CD4-positive, alpha-beta T cell treated with Interleukin-1 beta for 1 hour (primary cell): Measurements from ENCODE around the gene MMP24OS.

Source experiments
- DNase-seq, 2 donors: peaks; one replicate each; pipeline ENCODE4 v3.0.0-alpha.2; 2020 to 2022

The MMP24OS gene

DNA sequence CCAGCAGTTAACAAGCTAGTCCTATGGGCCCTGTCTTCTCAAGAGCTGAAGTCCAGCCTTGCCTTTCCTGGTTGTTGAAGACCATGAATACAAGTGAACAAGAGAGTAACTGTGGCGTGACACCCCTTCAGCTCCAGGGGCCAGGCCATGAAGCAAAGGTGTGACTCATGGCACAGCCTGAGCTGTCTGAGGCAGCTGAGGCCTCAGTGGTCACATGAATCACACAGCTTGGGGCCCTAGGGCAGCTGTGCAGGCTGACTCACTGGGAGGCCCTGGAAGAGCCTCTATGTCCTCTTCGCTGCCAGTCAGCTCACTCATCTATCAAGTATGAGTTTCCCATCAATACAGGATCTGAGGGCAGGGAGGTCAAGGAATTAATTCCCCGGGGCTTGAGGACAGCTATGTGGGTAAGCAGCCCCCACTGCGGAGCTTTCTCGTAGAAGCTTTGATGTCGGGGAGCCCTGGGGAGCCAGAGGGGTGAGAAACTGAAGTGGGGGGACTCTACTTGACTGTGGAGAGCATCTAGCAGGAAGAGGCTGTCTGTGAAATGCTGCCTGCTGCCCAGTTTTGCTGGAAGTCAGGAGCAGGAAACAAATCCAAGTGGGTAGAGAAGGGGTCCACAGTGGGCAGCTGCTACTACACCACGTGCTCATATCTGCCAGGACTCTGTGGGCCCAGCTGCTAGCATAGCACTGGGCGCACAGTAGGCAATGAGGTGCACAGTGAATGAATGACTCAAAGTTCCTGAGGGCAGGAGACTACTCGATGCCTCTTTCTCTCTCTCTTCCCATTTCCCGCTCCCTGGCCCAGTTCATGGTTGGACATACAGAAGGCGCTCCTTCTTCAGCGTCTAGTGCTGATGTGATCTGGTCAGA lies 28.0 kb upstream of the MMP24OS start:
- peak in 1 of 2 donors; percentile 15 for DNase-seq

DNA sequence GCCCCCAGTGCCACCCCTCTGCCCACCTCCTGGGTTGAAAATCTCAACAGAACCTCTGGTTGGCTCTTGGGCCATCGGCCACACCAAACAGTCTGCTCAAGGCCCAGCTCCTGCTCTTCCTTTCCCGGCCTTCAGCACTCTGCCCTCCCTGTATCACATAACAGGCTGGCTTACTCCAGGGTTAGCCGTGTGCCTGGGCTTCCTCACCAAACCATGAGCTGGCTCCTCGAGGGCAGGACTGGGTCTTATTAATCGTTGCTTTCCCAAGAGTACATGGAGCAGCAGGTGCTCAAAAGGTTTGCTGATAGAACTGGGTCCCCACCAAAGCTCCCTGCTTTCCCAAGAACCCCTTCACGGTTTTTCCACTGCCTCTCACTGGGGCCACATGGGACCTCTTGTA lies 27.0 kb upstream of the MMP24OS start:
- DNase-seq: no peak

DNA sequence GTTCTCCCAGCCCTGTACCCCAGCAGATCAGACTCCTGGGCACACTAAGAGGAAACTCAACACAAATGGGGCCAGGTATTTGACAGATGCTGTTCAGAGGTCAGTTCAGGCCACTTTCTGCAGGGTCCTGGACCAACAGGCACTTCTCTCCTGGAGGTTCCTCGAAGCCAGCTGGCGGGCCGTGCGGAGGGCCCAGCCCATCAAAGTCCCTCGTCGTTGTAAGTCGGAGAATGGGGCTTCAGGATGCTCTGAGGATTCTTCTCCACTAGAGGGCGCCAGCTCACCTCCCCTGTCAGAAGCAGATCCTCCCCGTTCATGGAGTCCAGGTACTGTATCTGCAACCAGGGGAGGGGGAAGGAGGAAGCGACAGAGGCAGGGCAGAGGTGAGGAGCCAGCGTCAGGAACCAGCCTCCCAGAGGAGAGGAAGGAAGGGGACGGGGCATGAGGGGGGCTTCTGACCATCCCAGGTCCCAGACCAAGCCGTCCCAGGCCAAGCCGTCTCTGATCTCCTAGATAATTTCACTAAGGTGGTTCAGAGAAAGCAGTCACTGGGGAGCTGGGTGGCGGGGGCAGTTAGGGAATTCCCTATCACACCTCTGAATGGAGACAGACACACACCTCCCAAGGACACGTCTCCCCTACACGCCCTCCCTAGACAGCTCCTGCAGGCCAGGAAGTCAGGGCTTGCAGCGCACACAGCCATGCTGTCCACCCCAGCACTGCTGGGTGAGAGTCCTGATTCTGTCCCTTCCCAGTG lies 26.0 kb upstream of the MMP24OS start:
- DNase-seq: peak; percentile 82 to 86

DNA sequence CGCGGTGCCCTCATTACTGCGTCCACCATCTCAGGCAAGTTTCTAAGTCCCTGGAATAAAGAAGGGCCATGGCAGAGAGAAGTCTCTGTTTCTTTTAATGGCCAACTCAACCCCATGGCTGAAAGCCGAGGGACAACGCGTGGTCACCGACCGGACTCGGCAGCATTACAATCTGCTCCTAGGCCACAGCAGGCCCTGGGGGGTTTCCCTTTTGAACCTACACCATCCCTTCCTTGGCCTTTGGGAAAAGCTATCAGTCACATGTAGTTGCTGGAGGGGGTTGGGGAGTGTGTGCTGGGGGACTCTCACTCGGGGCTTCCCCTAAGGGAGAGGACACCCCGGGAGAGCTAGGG lies 25.4 kb upstream of the MMP24OS start:
- DNase-seq: no peak

DNA sequence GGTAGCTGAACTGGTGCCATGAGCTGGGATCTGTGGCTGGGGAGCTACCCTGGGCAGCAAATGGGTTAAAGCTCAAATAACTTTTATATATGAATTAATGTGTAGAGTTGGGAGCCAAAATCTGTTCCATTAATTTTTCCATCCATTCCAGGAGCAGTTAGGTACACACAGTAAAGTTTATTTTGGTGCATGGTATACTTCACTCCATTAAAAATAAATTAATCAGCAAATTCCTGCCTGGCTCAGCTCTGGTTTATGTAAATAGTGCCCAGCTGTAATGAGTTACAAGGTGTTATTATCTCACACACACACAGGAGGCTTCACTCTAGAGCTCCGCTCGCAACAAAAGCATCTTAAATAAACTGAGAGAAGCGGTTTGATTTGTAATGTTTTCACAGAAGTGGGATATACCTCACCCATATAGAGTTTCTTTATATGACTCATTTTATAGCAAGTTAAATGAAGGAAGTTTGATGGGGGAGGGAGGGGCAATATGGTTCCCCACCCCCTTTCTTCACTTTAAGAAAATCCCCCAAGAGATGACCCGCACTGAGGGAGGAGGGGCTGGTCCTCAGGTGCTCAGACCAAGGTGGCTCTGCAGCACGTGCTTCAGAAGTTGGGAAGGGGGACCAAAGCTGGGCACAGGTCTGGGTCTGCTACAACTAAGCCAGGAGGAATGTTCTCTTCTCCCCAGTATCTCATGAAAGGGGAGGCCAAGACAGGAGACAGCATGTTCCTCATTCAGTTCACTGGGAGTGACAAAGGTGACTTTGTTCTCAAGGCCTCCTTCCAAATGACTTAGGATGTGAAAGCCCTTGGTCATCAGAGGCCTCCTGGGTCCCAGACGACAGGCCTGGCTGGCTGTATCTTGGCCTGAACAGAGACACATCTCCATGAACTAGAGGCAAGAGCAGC lies 24.8 kb upstream of the MMP24OS start:
- DNase-seq: no peak

DNA sequence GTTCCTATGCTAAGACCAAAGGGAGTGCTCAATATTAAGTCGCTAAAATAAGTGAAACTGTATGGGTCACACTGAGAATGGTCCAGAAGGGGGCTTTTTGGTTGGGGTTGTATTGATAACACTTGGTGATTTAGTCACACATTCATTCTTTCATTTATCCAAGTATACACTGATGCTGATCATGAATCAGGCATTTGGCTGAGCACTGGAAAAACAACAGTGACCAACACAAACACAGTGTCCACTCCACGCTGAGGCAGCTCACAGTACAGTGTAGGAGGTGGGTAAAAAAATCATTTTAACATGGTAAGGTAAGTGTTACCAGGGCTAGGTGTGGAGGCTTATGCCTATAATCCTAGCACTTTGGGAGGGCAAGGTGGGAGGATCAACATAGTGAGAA lies 23.5 kb upstream of the MMP24OS start:
- no peak for DNase-seq

DNA sequence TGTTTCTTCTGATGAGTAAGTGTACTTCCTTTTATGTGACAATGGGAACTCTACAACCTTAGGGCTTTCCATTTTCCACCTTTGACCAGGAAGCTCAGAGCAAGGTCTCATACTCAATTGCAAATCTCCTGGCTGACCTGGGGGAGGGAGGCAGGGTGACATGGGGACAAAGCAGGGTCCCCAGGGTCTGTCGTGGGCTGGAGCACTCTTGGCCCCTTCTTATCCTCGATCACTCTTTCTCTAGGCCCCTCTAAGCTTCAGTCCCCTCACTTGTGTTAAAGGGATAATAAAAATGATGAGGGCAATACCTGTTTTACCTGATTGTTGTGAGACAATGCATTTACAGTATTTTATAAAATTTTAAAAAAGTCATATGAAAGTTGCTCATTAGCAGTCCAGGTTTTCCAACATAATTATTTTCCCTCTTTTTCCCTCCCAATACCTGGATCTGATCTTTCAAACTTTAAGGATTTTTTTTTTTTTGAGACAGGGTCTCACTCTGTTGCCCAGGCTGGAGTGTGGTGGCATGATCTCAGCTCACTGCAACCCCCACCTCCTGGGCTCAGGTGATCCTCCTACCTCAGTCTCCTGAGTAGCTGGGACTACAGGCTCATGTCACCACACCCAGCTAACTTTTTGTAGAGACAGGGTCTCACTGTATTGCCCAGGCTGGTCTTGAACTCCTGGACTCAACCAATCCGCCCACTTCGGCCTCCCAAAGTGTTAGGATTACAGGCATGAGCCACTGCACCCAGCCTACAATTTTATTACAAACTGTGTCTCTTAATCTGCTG lies 22.7 kb upstream of the MMP24OS start:
- no peak for DNase-seq

DNA sequence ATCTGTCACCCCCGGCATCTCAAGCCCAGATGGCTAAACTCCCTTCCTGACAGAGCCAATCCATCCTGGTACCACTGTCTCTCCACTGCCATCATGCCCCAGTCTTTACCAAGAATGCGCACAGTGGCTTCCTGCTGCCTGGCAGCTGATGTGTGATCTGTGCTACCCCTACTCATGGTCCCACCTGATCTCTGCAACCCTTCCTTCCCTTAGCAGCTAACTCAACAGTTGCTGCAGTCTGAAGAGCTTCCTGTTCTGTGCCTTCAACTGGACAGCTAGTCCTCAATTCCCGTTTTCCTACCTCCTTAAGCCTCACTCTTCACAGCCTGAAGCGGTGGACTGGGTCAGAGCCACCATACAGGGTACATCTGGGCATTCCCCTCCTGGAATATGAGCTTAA lies 21.9 kb upstream of the MMP24OS start:
- no peak for DNase-seq

DNA sequence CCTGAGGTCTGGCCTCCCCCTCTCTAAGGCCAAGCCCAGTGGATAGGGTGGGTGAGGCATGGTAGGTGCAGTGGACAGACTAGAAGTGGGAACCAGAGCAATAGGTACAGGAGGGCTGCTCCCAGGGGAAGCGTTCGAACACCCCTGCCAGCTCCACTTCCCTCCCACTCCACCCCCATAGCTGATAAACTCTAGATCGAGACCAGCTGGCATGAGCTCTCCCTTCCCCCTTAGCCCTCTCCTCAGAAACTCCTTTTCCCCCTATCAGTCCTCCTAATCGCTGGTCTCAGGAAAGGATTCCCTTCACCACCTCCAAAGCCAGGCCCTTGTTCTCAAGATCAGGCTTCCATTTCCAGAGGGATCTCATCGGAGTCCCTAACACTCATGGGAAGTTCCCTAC lies 20.3 kb upstream of the MMP24OS start:
- DNase-seq: no peak

DNA sequence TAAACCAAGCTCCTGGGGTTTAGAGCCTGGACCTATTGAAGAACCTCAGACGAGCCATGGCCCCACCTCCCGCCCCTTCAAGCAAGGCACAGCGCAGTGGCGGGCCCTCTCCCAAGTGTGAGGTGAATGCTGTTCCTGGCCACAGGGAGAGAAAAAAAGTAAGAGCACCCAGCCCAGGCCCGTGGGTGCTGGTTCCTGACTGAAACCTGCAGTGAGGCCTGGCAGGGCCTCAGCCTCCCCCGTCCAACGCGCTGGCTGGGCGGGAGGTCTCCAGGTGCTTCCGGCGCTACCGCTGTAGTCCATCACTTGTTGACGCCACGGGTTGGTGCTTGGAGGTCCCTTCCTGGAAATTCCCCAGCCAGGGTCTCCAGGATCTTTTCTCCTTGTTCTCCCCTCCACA lies 19.8 kb upstream of the MMP24OS start:
- no peak for DNase-seq

DNA sequence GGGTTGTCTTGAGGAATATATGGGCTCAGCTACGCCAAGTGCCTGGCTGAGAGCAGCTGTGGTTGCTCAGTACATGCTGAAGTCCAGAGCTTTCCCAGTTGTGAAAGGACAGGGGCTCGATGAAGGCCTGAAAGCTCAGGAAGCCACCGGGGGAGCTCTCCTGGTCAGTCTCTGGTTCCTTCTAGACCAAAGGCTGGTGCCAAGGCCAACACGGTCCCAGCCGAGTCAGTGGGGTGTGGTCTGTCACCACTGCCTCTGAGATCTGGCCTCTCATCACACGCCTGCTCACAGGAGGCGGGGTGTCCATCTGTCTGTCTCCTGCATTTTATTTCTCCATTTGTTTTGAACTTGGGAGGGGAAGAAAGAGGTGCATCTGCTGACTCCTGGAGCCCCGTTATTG lies 19.2 kb upstream of the MMP24OS start:
- no peak for DNase-seq

DNA sequence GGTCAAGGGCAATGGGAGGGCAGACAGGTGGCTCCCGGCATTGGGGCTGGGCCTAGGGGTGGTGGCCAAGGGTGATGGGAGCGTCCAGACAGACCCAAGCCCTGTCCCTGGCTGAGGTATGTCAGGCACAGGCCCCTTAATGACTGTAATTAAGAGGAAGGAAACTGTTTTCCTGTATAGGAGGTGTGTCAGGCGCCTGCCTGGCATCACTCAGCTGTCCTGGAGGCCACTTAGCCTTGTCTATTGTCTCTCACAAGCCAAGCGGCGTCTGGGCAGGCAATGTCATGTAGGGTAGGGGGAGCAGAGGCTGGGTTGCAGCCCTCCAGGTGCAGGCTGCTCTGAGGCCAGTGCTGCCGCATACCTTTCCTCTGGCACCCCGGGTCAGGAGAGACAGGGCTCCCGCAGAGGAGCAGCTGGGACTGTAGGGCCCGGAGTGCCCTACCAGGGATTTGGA lies 18.2 kb upstream of the MMP24OS start:
- no peak for DNase-seq

DNA sequence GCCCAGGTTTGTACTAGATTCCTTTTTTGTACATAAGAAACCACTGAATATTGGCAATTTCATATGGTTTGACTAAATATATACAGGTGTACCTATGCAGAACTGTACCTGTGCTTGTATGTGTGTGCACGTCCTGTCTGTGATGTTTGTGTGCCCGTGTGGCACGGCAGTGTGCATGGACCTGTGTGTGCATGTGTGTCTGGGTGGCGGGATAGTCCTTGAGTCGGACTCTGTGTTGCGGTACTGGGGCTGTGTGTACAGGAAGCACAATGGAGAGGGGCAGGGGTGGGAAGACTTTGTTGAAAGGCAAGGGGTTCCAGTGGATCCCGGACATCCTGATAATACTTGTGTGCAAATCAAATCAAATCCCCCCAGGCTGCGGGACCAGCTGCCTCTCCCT lies 17.8 kb upstream of the MMP24OS start:
- no peak for DNase-seq

DNA sequence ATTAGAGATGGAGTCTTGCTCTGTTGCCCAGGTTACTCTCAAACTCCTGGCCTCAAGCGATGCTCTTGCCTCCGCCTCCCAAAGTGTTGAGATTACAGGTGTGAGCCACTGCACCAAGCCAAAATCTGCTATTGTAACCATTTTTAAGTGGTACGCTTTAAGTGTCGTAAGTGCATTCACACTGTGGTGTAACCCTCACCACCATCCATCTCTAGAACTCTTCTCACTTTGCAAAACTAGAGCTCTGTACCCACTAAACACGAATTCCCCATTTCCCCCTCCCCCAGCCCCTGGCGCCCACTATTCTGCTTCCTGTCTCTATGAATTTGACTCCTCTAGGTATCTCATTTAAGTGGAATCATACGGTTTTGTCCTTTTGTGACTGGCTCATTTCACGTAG lies 17.1 kb upstream of the MMP24OS start:
- no peak for DNase-seq

DNA sequence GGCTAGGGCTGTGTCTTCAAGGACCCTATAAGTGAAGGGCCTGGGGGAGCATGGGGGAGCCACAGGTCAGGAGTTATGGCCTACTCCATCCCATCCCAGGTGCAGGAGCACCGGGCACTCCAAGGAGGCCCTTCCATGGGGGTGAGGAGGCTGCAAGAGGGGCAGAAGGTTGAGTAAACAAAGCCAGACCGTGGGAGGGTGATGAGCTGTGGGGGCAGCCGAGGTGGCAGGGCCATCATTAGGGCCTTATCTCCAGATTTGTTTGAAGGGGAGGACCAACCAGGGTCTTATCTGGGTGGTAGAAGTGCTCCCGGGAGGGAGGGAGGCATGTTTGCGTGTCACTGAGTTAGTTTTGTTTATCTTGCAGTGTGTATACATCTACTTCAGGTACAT lies 16.4 kb upstream of the MMP24OS start:
- no peak for DNase-seq

DNA sequence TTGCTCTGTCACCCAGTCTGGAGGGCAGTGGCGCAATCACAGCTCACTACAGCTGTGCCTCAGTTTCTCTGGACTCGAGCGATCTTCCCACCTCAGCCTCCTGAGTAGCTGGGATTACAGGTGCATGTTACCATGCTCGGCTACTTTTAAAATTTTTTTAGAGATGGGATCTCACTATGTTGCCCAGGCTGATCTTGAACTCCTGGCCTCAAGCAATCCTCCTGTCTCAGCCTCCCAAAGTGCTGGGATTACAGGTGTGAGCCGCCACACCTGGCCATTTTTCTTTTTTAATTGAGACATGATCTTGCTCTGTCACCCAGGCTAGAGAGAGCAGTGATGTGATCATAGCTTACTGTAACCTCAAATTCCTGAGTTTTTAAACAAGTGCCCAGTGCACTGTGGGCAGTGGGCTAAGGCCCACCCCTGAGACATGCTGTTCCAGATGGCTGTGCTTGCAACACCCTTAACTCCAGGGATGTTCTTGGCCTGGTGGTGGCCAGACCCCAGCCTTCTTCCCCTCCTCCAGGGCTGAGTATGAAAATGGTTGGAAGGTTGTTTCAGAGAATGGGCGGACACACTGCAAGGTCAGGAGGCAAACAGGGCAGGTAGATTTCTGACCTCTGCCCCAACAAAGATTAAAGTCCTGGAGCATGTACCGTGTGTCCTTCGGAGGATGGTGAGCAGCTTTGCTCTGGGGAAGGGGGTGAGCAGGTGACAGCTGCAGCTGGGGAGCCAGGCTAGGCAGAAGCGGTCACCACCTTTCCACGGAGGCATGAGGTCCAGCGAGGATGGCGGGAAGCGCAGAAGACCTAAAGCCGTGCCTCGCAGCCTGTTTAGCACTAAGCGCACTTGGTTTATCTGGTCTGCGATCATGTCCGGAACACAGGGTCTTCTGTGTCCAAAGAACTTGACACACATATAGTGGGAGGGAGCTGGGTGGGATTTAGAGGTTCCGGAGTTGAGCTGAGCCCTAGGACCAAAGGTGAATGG lies 15.7 kb upstream of the MMP24OS start:
- no peak for DNase-seq

DNA sequence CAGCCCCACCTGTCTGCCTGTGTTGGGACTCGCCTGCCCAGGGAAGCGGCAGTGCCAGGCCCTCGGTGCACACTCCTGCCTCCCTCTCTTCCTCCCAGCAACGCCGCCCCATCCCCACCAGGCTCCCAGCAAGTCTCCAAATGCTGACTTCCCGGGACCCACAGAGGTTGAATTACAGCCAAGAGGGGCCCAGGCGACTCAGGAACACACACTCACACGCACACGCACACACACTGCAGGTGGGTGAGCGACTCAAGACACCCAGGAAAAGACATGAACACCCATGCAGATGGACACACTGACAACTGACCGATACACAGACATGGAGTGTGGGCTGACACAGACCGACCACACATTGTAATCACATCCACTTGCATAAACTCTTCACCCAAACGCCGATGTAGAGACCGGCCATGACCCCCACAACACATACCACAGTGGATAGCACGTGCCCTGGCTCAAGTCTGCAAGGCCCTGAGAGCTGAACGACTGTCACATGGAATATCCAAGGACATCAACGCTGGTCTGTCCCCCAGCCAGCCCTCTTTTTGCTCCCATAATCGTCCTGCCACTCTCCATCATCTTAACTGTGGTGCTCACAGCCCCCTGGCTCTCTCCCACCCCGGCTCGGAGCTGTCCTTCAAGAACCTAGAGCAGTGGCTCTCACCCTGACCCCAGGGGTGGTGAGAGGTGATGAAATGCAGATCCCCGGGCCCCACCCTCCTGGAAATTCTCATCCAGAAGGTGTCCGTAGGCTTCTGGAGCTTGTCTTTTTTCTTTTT lies 14.8 kb upstream of the MMP24OS start:
- no peak for DNase-seq

DNA sequence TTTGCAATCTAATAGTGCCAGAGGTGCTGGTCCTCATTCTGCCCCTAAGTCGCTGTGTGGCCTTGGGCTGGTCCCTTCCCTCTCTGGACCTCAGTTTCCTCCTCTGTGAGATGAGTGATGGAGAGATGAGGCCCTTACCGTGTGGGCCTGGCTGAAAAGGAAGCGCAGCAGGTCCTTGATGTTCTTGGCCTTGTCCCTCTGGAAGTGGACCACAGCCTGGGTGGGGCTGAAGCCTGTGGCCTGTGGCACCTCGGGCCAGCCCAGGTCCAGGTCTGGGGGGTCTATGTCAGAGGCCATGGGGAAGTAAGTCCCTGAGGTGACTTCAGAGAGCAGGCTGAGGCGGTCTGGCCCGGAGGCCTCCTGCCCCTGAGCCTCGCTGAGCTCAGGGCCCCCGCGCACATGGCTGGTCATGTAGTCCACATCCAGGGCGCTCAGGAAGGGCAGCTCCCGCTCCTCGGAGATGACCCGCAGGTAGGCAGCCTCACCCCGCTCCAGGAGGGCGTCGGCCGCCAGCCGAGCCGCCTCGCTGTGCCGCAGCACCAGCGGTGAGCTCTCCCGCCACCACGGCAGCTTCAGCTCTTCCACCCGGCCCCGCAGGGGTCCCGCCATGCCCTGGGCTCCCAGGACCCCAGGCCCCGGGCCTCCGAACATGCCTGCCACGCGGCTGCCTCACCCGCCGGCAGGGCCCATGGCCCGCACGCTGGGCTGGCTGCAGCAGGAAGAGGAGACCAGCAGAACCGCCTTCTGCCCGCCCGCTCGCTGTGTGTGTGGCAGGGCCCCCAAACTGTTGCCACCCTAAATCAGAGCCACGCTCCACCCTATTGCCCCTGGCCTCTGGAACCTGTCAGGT lies 14.0 kb upstream of the MMP24OS start, which contains the start of gene FAM83C:
Gene FAM83C, minus strand, starts transcription at position 772 of the 850 bp plus-strand sequence. Its CDS starts 121 bp downstream, at position 651.
- DNase-seq: no peak

DNA sequence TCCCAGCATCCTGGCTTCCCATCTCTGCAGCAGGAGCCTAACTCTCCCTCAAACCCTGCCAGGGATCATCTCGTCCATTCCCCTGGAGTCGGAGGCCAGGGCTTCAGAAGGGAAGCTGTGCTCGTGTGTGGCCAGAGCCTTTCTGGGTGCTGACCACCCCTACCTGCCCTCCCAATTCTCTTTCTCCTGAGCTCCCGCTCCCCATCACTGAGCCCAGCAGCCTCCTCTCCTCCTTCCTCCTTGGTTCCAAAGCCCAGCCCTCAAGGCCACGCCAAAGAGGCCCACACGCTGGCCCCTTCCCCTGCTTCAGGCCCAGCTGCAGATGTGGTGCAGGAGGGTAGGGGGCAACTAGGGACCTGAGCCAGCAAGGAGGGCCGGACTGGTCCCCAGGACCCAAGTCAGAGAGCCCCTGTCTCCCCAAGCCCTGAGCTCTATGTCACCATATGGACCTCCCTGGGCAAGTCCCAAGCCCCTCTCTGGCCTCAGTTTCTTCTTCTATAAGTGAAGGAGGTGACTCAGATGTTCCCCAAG lies 13.0 kb upstream of the MMP24OS start:
- DNase-seq: no peak
